ENCODE results near the gene EFCAB6. TPM values are rescaled to one million over a fixed set of nuclear protein-coding genes. Genes with fewer than 3 reads are reported as not detected.

The EFCAB6 gene
- total and polyA plus RNA-seq, 2 of the 4 experiments (the other 2 are of a cell fraction) = 0.44 to 1.1 TPM

GRCh38 chr22:43828998-43829782 lies 17.1 kb upstream of the EFCAB6 start:
- in situ Hi-C loops (cut with MboI; ENCODE audit: low sequenced_read_pairs) = no loop called here
- 20% methylated on average over 2 of the region's 20 CpGs; no CpG with 5 or more reads in 1 of the 2 experiments for WGBS, 2 experiments (ENCODE audit: extremely low coverage in 2 of 2, insufficient read length in 1 of 2)
- CTCF ChIA-PET = interaction anchor here (0.5 to 1.2 kb wide), 3 partner anchors 20 to 133 kb away, joined by 3 to 4 read pairs (median 3); no protein-coding TSS in a partner anchor

More at GRCh38 chr22:43828998-43829782, 17.1 kb upstream of the EFCAB6 start:
- peak; percentile 81 for DNase-seq
- H2AK5ac ChIP-seq (ENCODE audit: low read depth, low read length) = 0 out of 2 replicates have a peak overlapping the region, but pooled peaks have one; percentile 73
- H3K4me2 ChIP-seq (ENCODE audit: low read depth, low read length) = peak overlapping the region; percentile 11; the same call in 1 of the 2 replicates
- H2BK15ac ChIP-seq (ENCODE audit: low read depth, low read length) = no peak overlapping the region
- H2AFZ ChIP-seq (replicated peaks; ENCODE audit: low read length, poor library complexity) = peak overlapping the region; percentile 73
- H3K27ac ChIP-seq (ENCODE audit: insufficient read depth, low read length) = peak overlapping the region; percentile 69
- no TSS peak for BruUV-seq (replicated peaks)
- 0 out of 2 replicates have a peak overlapping the region, but pooled peaks have one; percentile 18 for H3K23ac ChIP-seq (ENCODE audit: low read depth, low read length)
- peak overlapping the region; percentile 31; the same call in 1 of the 2 replicates for H4K5ac ChIP-seq (ENCODE audit: low read depth, low read length)
- H4K20me1 ChIP-seq (ENCODE audit: insufficient read depth, low read length) = no peaks in the 10 kb centered on the region; the same call in 1 of the 2 replicates
- H4K8ac ChIP-seq (ENCODE audit: low read depth in 2 of 2, low read length in 2 of 2) = peak overlapping the region; percentile 15 to 77; a peak in 3 of 4 replicates
- H3K9me1 ChIP-seq (ENCODE audit: insufficient read depth, low read length) = peaks cover 13% of the 10 kb centered on the region
- H3K14ac ChIP-seq (replicated peaks; ENCODE audit: low read depth, low read length) = no peak overlapping the region
- H3K36me3 ChIP-seq (ENCODE audit: control insufficient read depth, insufficient read depth, low read length) = no peaks in the 10 kb centered on the region
- H3K79me1 ChIP-seq (ENCODE audit: low read depth in 1 of 2, low read length in 2 of 2) = no peaks in the 10 kb centered on the region
- H3K9ac ChIP-seq (ENCODE audit: low read depth, low read length) = no peak overlapping the region
- H3K4me3 ChIP-seq (ENCODE audit: insufficient read depth, low read depth, low read length) = no peak overlapping the region
- no peaks in the 10 kb centered on the region for H3K27me3 ChIP-seq (ENCODE audit: control insufficient read depth, insufficient read depth, low read length)
- ATAC-seq (ENCODE audit: low read depth) = peak; percentile 62
- POLR2A ChIA-PET (ENCODE audit: unreplicated experiment) = no interaction called here
- H2BK20ac ChIP-seq (ENCODE audit: low read depth, low read length) = peak overlapping the region; percentile 21; the same call in 1 of the 2 replicates
- TF ChIP-seq CTCF (conservative IDR thresholded peaks at IDR 0.05; ENCODE audit: low read depth, low read length) (peak; percentile 32; the same call in 1 of the 2 replicates), USF2 (IDR thresholded peaks at IDR 0.05; ENCODE audit: low read depth, low read length) (no peak)
- dilution Hi-C loops (cut with HindIII; ENCODE audit: low sequenced_read_pairs, unreplicated experiment) (no loop called here), intact Hi-C loops (cut with micrococcal nuclease) (no loop called here)
- H3K4me1 ChIP-seq (ENCODE audit: control insufficient read depth, insufficient read depth, low read length) = peaks cover 44% of the 10 kb centered on the region
- H2BK120ac ChIP-seq (ENCODE audit: low read depth, low read length) = peak overlapping the region; percentile 60
- peak overlapping the region; percentile 22 for H3K18ac ChIP-seq (ENCODE audit: low read depth, low read length)
- peak overlapping the region; percentile 57; the same call in 1 of the 2 replicates for H3K4ac ChIP-seq (ENCODE audit: low read depth, low read length)
- peak overlapping the region; percentile 56 for H2BK5ac ChIP-seq (ENCODE audit: low read depth, low read length, poor library complexity, severe bottlenecking)
- H2AK9ac ChIP-seq (replicated peaks; ENCODE audit: low read depth, low read length, poor library complexity) = no peak overlapping the region
- H3K56ac ChIP-seq (ENCODE audit: extremely low read depth, insufficient read depth, low read length) = no peak overlapping the region
- no peak overlapping the region; the same call in 1 of the 2 replicates for H4K91ac ChIP-seq (ENCODE audit: insufficient read depth, low read depth, low read length)
- H3K9me3 ChIP-seq (ENCODE audit: control insufficient read depth, insufficient read depth, low read length) = no peaks in the 10 kb centered on the region
